ENCODE data around the gene RIPK4.

DNA sequence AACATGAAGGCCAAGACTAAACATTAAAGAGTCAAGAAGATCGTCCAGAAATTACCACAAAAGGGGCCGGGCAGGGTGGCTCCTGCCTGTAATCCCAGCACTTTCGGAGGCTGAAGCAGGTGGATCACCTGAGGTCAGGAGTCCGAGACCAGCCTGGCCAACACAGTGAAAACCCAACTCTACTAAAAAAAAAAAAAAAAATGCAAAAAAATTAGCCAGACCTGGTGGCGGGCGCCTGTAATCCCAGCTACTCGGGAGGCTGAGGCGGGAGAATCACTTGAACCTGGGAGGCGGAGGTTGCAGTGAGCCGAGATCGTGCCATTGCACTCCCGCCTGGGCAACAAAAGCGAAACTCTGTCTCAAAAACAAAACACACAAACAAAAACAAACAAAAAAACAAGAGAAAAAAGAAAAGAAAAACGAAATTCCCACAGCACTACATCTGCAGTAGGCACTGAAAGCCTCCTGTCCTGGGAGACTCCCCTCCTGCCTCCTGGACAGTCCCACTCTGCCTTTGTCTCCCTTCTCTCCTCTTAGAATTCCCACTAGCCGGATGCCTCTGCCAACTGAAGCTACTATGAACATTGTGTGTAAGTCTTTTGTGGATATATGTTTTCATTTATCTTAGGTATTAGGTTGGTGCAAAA lies 17.7 kb upstream of the RIPK4 start:
- TF ChIP-seq POLR2A (IDR thresholded peaks at IDR 0.05) (no peak), POLR2AphosphoS5 (IDR thresholded peaks at IDR 0.05) (no peak)
- TF ChIP-seq, protein P1, sequence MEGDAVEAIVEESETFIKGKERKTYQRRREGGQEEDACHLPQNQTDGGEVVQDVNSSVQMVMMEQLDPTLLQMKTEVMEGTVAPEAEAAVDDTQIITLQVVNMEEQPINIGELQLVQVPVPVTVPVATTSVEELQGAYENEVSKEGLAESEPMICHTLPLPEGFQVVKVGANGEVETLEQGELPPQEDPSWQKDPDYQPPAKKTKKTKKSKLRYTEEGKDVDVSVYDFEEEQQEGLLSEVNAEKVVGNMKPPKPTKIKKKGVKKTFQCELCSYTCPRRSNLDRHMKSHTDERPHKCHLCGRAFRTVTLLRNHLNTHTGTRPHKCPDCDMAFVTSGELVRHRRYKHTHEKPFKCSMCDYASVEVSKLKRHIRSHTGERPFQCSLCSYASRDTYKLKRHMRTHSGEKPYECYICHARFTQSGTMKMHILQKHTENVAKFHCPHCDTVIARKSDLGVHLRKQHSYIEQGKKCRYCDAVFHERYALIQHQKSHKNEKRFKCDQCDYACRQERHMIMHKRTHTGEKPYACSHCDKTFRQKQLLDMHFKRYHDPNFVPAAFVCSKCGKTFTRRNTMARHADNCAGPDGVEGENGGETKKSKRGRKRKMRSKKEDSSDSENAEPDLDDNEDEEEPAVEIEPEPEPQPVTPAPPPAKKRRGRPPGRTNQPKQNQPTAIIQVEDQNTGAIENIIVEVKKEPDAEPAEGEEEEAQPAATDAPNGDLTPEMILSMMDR (IDR thresholded peaks at IDR 0.05), result no peak

Data from breast epithelium (tissue), 3 donors.